Measurements from ENCODE around the gene DST.

GRCh38 chr6:56424064-56424463, 218.6 kb downstream of the DST start:
- TF ChIP-seq EZH2 (IDR thresholded peaks at IDR 0.05; ENCODE audit: insufficient read depth, low read length) (no peak), CTCF (IDR thresholded peaks at IDR 0.05; ENCODE audit: insufficient read depth, low read depth, low read length) (no peak)

Measured in astrocyte (in vitro differentiated cells and primary cell).